Left ventricle myocardium inferior (tissue), 1 donor: ENCODE results near the gene GPR146. TPM values are rescaled to one million over a fixed set of nuclear protein-coding genes. Genes with fewer than 3 reads are reported as not detected.
"Not testable (repeated sequence)": the region's sequence is repeated elsewhere in the genome, so short reads cannot be mapped to it uniquely, and the experiment has no call there.

Experiments used
- DNase-seq: peaks from one replicate; pipeline ENCODE4 v3.0.0-alpha.2; 2020
- H3K27ac ChIP-seq: fragments of 200-600 bp; replicated peaks from 2 replicates; pipeline ENCODE4 v1.8.0; 2021
- H3K27me3 ChIP-seq: fragments of 200-600 bp; 2 replicates; pipeline ENCODE4 v1.8.0; 2021; ENCODE audit warnings: low read depth
- H3K36me3 ChIP-seq: fragments of 200-600 bp; 2 replicates; pipeline ENCODE4 v1.8.0; 2021
- H3K4me1 ChIP-seq: fragments of 200-600 bp; 2 replicates; pipeline ENCODE4 v1.8.0; 2021
- H3K4me3 ChIP-seq: fragments of 200-600 bp; 2 replicates; pipeline ENCODE4 v1.8.0; 2021; ENCODE audit warnings: mild to moderate bottlenecking, moderate library complexity
- H3K9me3 ChIP-seq: fragments of 200-600 bp; replicated peaks from 2 replicates; pipeline ENCODE4 v1.8.0; 2021
- intact Hi-C: fragments of 100-400 bp; cut with micrococcal nuclease; formaldehyde crosslinking; loops from one replicate; pipeline ENCODE4 v1.11.0; 2022
- total RNA-seq: library from RNA; stranded (reverse); fragmentation: NEBNext Ultra II Directional; extraction: Animal tissue kit (Norgen Biotek cat#: 25700); gene quantifications from one replicate; pipeline ENCODE4 v1.2.1, GENCODE V29; 2021
- TF ChIP-seq, protein P1 (sequence below): fragments of 200-600 bp; IDR thresholded peaks from 2 replicates; pipeline ENCODE4 v1.8.0; 2021; ENCODE audit warnings: antibody characterized with exemption, mild to moderate bottlenecking, borderline replicate concordance
- donor health status: DM: no; HTN: yes; CAD: no; lungs with severe emphysema.

The GPR146 gene
- total RNA-seq, 1 donor from 2014 or later: 29.8 TPM

DNA sequence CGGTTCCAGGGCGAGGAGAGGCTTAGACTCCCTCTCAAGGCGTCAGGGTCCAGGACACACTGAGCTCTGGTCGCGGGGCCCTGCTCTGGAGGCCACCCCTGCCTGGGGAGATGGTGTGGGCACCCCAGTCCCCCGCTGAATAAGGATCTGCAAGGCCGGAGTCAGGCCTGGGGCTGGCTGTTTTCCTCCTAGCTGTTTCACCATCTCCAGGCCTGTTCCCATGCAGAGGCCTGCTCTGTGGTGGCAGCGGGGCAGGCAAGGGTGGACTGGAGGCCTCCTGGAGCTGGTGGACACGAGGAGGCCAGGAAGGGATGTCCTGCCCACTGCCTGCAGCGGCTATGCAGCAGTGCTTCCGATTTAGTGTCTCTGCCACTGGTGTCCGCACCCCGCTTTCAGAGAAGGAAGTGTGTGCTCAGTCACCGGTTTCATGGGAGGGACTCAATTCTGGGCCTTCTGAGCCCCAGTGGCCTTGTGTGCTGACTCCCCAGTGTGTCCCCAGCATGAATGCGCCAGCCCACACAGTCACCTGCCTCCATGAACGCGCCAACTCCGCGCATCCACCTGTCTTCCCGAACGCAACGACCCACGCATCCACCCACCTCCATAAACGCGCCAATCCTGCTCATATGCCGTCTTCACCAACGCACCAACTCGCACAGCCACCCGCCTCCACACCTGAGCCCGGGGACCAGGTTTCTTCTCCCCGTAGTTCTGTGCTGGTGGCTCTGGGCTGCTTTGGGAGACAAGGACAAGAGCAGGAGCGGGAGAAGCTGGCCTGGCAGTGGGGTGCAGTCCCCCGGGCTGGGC lies 14.5 kb upstream of the GPR146 start:
- Histone ChIP-seq H3K4me1 (peaks cover 38% of the 10 kb centered on the region), H3K36me3 (peaks cover 9% of the 10 kb centered on the region), H3K27ac (peak overlapping the region; percentile 94), H3K4me3 (no peak overlapping the region), H3K27me3 (no peaks in the 10 kb centered on the region), H3K9me3 (no peaks in the 10 kb centered on the region)
- TF ChIP-seq, protein P1, sequence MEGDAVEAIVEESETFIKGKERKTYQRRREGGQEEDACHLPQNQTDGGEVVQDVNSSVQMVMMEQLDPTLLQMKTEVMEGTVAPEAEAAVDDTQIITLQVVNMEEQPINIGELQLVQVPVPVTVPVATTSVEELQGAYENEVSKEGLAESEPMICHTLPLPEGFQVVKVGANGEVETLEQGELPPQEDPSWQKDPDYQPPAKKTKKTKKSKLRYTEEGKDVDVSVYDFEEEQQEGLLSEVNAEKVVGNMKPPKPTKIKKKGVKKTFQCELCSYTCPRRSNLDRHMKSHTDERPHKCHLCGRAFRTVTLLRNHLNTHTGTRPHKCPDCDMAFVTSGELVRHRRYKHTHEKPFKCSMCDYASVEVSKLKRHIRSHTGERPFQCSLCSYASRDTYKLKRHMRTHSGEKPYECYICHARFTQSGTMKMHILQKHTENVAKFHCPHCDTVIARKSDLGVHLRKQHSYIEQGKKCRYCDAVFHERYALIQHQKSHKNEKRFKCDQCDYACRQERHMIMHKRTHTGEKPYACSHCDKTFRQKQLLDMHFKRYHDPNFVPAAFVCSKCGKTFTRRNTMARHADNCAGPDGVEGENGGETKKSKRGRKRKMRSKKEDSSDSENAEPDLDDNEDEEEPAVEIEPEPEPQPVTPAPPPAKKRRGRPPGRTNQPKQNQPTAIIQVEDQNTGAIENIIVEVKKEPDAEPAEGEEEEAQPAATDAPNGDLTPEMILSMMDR: no peak
- no peak for DNase-seq
- intact Hi-C loops: no loop called here

DNA sequence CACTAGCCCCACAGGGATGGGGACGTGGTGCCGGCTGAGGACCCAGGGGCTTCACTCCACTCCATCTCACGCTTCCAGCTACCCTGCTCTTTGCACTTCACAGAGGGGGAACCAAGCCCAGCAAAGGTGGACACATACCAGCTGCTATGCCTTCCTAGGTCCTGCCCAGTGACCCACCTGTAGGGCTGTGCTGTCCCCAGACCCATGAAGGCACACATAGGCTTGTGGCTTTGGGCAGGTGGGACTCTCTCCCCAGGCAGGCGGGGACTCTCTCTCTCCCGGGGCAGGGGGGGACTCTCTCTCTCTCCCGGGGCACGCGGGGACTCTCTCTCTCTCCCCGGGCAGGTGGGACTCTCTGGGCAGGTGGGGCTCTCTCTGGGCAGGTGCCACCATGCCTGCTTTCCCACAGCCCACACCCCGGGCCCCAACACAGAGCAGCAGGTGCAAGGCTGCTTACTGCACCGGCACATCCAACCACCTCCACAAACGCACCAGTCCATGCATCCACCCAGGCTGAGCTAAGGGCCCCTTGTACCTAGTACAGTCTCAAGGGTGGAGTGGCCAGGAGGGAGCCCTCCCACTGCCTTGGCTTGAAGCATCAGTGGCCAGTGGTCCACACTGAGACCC lies 13.8 kb upstream of the GPR146 start:
- TF ChIP-seq, protein P1: no peak
- peaks cover 38% of the 10 kb centered on the region for H3K4me1 ChIP-seq
- peaks cover 9% of the 10 kb centered on the region for H3K36me3 ChIP-seq
- no peak for DNase-seq
- no peak overlapping the region for H3K27ac ChIP-seq
- H3K27me3 ChIP-seq: no peaks in the 10 kb centered on the region
- no peaks in the 10 kb centered on the region for H3K9me3 ChIP-seq
- no peak overlapping the region for H3K4me3 ChIP-seq
- intact Hi-C loops: no loop called here

DNA sequence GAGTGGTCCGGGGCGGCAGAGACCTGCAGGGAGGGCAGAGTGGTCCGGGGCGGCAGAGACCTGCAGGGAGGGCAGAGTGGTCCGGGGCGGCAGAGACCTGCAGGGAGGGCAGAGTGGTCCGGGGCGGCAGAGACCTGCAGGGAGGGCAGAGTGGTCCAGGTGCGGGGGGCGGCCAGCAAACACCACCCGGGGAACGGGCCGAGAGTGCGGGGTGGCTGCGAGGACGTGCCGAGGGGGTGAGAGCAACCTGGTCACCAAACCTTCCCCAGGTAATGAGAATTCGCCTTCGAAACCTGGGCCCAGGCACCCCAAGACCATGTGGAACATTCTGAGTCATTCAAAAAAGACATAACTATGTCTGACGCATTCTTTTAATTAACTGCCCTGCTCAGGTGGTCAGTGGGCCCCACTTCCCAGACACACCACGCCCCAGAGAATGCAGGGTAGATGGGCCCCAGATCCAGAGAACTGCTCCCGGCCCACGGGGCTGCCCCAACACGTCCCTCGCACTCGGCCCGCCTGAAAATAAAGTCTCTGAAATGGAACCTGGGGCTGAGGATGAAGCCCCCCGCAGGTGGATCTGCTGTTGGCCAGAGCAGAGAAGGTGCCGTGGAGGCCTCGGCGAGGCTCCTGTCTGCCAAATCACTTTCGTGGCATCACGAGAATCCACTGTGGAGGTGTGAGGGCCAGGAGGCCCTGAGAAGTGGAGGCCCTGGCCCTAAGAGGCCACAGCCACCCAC lies 12.5 kb upstream of the GPR146 start:
- TF ChIP-seq, protein P1: no peak
- Histone ChIP-seq H3K27me3 (no peaks in the 10 kb centered on the region), H3K36me3 (no peaks in the 10 kb centered on the region), H3K4me1 (peaks cover 27% of the 10 kb centered on the region), H3K4me3 (no peak overlapping the region), H3K27ac (no peak overlapping the region), H3K9me3 (no peaks in the 10 kb centered on the region)
- intact Hi-C loops: no loop called here
- DNase-seq: no peak

DNA sequence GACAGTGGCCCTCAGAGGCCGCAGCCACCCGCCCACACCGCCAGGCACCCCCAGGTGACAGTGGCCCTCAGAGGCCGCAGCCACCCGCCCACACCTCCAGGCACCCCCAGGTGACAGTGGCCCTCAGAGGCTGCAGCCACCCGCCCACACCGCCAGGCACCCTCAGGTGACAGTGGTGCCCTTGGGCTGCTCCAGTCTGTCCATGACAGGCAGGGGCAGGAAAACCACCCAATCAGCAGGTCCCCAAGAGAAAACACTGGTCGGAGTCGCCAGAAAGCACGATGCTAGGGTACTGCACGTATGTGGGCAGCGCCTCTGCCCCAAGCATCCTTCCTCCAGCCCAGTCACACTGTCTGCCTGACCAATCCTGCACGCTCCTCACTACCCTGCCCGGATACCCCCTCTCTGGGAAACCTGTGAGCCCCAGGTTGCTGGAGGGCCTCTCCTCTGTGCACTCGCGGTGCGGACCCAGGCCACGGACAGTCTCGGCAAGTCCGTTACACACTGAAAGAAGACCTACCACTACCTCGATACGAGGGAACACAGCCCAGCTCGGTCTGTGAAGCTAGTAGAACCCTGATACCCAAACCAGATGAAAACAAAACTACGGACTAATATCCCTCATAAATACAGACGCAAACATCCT lies 11.7 kb upstream of the GPR146 start:
- H3K36me3 ChIP-seq: no peaks in the 10 kb centered on the region
- intact Hi-C loops: no loop called here
- no peak overlapping the region for H3K27ac ChIP-seq
- H3K4me1 ChIP-seq: peaks cover 20% of the 10 kb centered on the region
- H3K27me3 ChIP-seq: no peaks in the 10 kb centered on the region
- TF ChIP-seq, protein P1: no peak
- DNase-seq: no peak
- no peak overlapping the region for H3K4me3 ChIP-seq
- H3K9me3 ChIP-seq: no peaks in the 10 kb centered on the region

DNA sequence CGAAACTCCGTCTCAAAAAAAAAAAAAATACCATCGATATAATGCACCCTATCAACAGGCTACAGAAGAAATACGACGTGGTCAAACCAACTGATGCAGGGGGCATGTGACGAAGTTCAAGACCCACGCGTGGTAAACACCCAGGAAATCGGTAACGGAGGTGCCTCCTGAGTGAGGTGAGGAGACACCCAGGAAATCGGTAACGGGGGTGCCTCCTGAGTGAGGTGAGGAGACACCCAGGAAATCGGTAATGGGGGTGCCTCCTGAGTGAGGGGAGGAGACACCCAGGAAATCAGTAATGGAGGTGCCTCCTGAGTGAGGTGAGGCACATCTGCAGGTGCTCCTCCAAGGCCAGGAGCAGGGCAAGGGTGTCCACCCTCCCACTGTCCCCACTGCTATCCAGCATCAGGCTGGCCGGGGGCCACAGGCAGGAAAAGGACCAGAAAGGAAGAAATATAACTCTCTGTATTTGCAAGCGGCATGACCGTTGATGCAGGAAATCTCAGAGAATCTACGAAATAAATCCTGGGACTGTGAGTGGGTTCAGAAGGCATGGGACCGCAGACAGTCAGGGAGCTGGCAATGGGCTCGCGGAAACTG lies 10.7 kb upstream of the GPR146 start:
- DNase-seq: no peak
- TF ChIP-seq, protein P1: no peak
- peaks cover 10% of the 10 kb centered on the region for H3K4me1 ChIP-seq
- H3K27ac ChIP-seq: no peak overlapping the region
- no peaks in the 10 kb centered on the region for H3K27me3 ChIP-seq
- no peaks in the 10 kb centered on the region for H3K9me3 ChIP-seq
- H3K36me3 ChIP-seq: no peaks in the 10 kb centered on the region
- intact Hi-C loops: no loop called here
- no peak overlapping the region for H3K4me3 ChIP-seq

DNA sequence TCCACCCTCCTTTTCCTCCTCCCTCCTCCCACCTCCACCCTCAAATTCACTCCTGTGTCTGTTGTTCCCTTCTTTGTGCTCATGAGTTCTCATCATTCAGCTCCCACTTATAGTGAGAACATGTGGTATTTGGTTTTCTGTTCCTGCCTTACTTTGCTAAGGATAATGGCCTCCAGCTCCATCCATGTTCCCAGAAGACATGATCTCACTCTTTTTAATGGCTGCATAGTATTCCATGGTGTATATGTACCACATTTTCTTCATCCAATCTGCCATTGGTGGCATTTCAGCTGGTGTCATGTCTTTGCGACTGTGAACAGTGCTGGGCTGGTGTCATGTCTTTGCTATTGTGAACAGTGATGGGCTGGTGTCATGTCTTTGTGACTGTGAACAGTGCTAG lies 9.6 kb upstream of the GPR146 start:
- H3K27me3 ChIP-seq, H3K9me3 ChIP-seq, intact Hi-C loops, H3K36me3 ChIP-seq, H3K27ac ChIP-seq, DNase-seq, H3K4me1 ChIP-seq, H3K4me3 ChIP-seq: not testable (repeated sequence)

DNA sequence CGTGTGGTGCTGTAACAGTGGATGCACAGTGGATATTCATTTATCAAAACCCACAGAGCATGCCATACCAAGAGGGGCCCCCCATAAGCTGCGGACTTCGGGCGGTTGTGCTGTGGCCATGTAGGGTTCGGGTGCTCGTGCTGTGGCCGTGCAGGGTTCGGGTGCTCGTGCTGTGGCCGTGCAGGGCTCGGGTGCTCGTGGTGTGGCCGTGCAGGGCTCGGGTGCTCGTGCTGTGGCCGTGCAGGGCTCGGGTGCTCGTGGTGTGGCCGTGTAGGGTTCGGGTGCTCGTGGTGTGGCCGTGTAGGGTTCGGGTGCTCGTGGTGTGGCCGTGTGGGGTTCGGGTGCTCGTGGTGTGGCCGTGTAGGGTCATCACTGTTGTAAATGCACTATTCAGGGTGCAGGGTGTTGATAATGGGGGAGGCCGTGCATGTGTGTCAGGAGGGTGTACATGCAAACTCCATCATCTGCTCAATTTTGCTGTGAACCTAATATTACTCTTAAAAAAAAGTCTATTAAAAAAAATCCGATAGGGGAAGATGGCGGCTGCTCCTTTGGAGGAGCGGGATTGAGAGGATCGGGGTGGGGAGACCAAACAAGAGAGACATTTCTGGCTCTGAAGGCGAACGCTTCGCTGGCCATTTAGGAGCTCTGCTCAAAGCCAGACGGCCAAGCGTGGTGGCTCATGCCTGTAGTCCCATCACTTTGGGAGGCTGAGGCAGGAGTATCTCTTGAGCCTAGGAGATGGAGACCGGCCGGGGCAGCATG lies 8.0 kb upstream of the GPR146 start:
- H3K36me3 ChIP-seq, H3K4me3 ChIP-seq, H3K9me3 ChIP-seq, H3K27ac ChIP-seq, H3K27me3 ChIP-seq, intact Hi-C loops, DNase-seq, H3K4me1 ChIP-seq: not testable (repeated sequence)
